ENCODE data around the gene KCNG2.

Gene KCNG2

GRCh38 chr18:79823120-79823519, 25.4 kb downstream of the KCNG2 start:
- DNase-seq: no peak

- DNase-seq: no peak
These were observed 28.2 kb downstream of the KCNG2 start for GRCh38 chr18:79825913-79826312.

- no peak for DNase-seq
These were observed 29.2 kb downstream of the KCNG2 start for GRCh38 chr18:79826966-79827365.

- no peak for DNase-seq
These were observed 30.5 kb downstream of the KCNG2 start for GRCh38 chr18:79828258-79828657.

GRCh38 chr18:79829136-79829854, 31.6 kb downstream of the KCNG2 start:
- no peak for DNase-seq

- no peak for DNase-seq
These were observed 34.4 kb downstream of the KCNG2 start for GRCh38 chr18:79832169-79832568.

GRCh38 chr18:79834834-79835233, 37.1 kb downstream of the KCNG2 start:
- DNase-seq: no peak

- no peak for DNase-seq
These were observed 44.2 kb downstream of the KCNG2 start for GRCh38 chr18:79841936-79842335.

GRCh38 chr18:79844999-79845563, 47.3 kb downstream of the KCNG2 start:
- no peak for DNase-seq

- no peak for DNase-seq
These were observed 49.3 kb downstream of the KCNG2 start for GRCh38 chr18:79846936-79847557.

GRCh38 chr18:79847606-79848293, 50.0 kb downstream of the KCNG2 start:
- DNase-seq: no peak

GRCh38 chr18:79848294-79848578, 50.5 kb downstream of the KCNG2 start:
- DNase-seq: no peak

GRCh38 chr18:79848579-79849327, 51.0 kb downstream of the KCNG2 start:
- DNase-seq: no peak

GRCh38 chr18:79849328-79850207, 51.8 kb downstream of the KCNG2 start:
- no peak for DNase-seq

GRCh38 chr18:79850731-79851130, 53.0 kb downstream of the KCNG2 start:
- no peak for DNase-seq

- DNase-seq: no peak
These were observed 53.8 kb downstream of the KCNG2 start for GRCh38 chr18:79851489-79851888.

- no peak for DNase-seq
These were observed 54.2 kb downstream of the KCNG2 start for GRCh38 chr18:79851950-79852349.

GRCh38 chr18:79852561-79853302, 55.0 kb downstream of the KCNG2 start:
- DNase-seq: no peak

GRCh38 chr18:79853303-79853992, 55.7 kb downstream of the KCNG2 start:
- no peak for DNase-seq

- DNase-seq: no peak
These were observed 56.2 kb downstream of the KCNG2 start for GRCh38 chr18:79853993-79854364.

Measured in activated CD4-positive, alpha-beta T cell treated with anti-CD3 and anti-CD28 coated beads, Interleukin-2, amount 50 U/mL, for 48 hours (primary cell).